Erythroblast (primary cell): ENCODE results near the gene NDUFB4.

Experiments used
- GATA1 ChIP-seq: IDR thresholded peaks from 2 replicates; pipeline ENCODE4 v1.6.1; 2011; ENCODE audit warnings: low read depth, mild to moderate bottlenecking, control low read depth, low read length, moderate library complexity
- POLR2A ChIP-seq: IDR thresholded peaks from 2 replicates; pipeline ENCODE4 v1.6.1; 2011; ENCODE audit warnings: mild to moderate bottlenecking, low read length

DNA sequence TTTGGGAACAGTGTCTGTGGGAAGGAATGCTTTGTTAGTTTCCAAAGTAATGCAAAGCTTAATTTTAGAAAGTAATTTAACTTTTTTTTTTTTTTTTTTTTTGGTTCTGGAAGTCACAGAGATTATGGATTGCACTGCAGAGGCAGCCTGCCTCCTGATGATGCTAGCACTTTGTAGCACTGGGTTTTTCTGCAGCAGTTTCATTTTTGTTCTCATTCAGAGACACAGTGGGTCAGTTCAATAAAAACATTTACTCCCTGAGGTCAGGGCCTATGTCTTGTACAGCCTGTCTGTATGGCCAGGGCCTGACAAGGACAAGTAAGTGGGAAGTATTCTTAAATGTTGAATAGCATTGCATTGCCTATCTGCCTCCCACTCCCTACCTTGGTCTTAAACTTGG, 39.0 kb upstream of the NDUFB4 start:
- no peak for TF ChIP-seq POLR2A
- no peak for TF ChIP-seq GATA1
